Measurements from ENCODE around the gene LRRC43. TPM values are rescaled to one million over a fixed set of nuclear protein-coding genes. Genes with fewer than 3 reads are reported as not detected.
"Not testable (repeated sequence)": the region's sequence is repeated elsewhere in the genome, so short reads cannot be mapped to it uniquely, and the experiment has no call there.

The LRRC43 gene
- total RNA-seq, 2 donors from 2014 or later = 0.36 to 0.47 TPM

DNA sequence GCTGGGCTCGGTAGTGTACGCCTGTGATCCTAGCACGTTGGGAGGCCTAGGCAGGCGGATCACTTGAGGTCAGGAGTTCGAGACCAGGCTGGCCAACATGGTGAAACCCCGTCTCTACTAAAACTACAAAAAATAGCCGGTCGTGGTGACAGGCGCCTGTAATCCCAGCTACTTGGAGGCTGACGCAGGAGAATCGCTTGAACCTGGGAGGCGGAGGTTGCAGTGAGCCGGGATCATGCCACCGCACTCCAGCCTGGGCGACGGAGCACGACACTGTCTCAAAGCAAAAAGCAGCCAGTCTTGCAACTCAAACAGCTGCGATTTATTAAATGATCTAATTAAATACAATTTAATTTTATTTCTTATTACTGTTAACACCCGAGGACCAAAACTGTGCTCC lies 19.9 kb downstream of the LRRC43 start:
- not testable (repeated sequence) for H3K27ac Mint-ChIP-seq; DNase-seq (ENCODE audit: low spot score in 2 of 2); ATAC-seq; H3K36me3 Mint-ChIP-seq; H3K9me3 Mint-ChIP-seq

DNA sequence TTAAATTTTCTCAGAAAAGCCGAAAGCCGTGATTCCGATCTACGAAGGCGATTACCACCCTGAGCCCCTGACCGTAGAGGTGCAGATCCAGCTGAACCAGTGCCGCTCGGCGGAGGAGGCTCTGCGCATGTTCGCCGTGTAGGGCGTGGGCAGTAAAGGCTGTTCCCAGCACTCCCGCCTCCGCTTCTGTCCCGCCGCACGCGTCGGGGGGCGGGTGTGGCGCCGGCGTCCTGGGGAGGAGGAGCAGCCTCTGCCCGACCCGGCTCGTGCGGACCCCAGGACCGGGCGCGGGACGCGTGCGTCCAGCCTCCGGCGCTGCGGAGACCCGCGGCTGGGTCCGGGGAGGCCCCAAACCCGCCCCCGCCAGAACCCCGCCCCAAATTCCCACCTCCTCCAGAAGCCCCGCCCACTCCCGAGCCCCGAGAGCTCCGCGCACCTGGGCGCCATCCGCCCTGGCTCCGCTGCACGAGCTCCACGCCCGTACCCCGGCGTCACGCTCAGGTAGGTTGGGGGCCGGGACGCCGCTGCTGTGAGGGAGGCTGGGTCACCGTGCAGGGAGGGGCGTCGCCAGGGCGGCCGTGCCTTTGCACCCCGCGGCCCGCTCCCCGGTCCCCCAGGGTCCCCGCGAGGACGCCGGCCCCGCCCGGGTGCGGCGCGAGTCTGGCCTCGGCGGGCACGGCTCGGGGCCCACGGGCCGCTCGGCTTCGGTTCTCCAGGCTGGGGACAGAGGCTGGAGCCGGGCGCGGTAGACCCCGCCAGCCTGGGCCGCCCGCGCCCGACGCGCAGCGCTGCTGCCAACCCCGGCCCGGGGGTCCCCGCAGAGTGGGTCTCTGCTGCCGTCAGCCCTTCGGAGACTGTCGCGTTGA lies 20.6 kb downstream of the LRRC43 start, which contains the start of gene B3GNT4:
B3GNT4 (plus strand) TSS at position 409 of the 866 bp plus-strand sequence. CDS start 910 bp downstream, outside the sequence.
- Mint-ChIP-seq H3K27ac (peak within 1 kb of the TSS in 1 of 2 donors; percentile 46), H3K9me3 (no peaks in the 10 kb centered on the region), H3K36me3 (peaks cover 8 to 10% of the 10 kb centered on the region in 2 donors)
- ATAC-seq (peak; percentile 58 to 81), DNase-seq (ENCODE audit: low spot score in 2 of 2) (peak in 1 of 2 donors; percentile 76)

DNA sequence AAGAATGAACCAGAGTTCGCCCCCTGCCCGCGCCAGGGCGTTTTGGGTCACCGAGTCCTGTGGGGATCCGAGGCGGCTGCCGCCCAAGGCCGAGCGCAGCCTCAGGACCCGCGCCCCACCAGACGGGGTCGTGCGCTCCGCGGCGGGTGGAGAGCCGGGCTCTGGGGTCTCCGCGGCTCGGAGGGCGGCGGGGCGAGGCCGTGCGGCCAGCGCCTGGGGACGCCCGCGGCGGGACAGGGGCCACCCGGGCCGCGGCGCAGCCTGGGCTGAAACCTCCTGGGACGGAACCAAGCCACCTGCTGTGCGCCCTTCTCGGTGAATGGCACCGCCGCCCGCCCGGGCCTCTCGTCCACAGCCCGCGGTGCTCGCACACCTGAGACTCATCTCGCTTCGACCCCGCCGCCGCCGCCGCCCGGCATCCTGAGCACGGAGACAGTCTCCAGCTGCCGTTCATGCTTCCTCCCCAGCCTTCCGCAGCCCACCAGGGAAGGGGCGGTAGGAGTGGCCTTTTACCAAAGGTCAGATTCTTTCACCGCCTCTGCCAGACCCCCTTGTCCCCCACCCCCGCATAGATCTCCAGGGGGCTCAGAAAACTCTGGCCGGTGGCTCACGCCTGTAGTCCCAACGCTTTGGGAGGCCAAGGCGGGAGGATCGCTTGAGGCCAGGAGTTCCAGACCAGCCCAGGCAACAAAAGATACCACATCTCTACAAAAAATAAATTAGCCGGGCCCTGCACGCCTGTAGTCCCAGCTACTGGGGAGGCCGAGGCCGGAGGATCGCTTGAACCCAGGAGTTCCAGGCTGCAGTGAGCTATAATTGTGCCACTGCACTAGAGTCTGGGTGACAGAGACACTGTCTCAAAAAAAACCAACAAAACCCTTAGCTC lies 21.5 kb downstream of the LRRC43 start:
- Mint-ChIP-seq H3K36me3 (peaks cover 8 to 10% of the 10 kb centered on the region in 2 donors), H3K27ac (peak overlapping the region; percentile 7 to 46), H3K9me3 (no peaks in the 10 kb centered on the region)
- no peak for DNase-seq (ENCODE audit: low spot score in 2 of 2)
- peak; percentile 2 to 24 for ATAC-seq

DNA sequence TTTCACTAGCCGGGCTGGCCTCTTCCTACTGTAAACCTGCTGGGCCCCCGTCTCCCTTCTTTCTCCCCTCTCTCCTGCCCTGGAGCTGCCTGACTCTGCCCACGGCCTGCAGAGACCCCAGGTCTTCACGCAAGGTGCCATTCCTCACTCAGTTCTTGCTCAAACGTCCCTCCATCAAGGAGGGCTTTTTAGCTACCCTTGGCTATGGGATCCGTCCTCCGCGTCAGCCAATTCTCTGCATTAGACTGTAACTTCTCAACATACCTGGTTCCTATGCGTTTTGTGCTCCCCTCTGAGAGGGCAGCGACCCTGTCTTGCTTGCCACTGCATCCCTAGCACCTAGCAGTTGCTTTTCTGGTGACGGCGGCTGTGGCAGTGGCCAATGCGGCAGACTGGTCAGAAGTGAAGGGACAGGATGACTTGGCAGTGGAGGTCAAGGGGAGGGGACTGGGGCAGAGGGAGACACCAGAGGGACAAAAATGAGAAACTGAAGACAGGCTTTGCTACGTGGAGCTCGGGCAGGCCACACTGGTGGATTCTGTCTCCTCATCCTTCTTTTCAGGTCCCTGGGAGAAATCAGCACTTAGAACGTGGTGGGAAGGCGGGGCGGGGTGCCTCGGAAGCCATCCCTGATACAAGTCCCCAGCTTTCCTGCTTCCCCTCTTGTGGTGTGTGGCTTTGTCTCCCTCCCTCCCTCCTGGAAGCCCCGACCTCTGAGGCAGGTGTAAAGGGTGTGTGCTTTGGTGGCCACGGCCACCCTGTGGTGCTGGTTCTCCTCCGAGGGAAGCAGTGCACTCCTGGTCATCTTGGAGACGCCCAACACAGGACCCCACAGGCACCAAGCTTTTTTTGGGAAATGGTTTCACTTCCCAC lies 22.4 kb downstream of the LRRC43 start:
- H3K36me3 Mint-ChIP-seq = peaks cover 8 to 10% of the 10 kb centered on the region in 2 donors
- H3K27ac Mint-ChIP-seq = peak overlapping the region in 1 of 2 donors; percentile 7
- ATAC-seq (no peak), DNase-seq (ENCODE audit: low spot score in 2 of 2) (no peak)
- H3K9me3 Mint-ChIP-seq = no peaks in the 10 kb centered on the region

DNA sequence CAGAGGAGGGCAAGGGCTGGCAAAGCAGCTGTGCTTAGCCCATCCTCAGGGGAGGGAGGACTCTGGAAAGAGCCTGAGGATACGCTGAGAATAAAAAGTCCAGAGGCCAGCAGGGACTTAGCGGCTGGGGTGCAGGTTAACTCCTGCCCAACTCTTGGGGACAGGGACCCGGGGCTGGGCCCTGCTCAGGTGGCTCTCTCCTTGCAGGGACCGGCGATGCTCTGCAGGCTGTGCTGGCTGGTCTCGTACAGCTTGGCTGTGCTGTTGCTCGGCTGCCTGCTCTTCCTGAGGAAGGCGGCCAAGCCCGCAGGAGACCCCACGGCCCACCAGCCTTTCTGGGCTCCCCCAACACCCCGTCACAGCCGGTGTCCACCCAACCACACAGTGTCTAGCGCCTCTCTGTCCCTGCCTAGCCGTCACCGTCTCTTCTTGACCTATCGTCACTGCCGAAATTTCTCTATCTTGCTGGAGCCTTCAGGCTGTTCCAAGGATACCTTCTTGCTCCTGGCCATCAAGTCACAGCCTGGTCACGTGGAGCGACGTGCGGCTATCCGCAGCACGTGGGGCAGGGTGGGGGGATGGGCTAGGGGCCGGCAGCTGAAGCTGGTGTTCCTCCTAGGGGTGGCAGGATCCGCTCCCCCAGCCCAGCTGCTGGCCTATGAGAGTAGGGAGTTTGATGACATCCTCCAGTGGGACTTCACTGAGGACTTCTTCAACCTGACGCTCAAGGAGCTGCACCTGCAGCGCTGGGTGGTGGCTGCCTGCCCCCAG lies 23.4 kb downstream of the LRRC43 start:
- Mint-ChIP-seq H3K36me3 (peaks cover 8 to 10% of the 10 kb centered on the region in 2 donors), H3K27ac (peak overlapping the region in 1 of 2 donors; percentile 50), H3K9me3 (no peaks in the 10 kb centered on the region)
- DNase-seq (ENCODE audit: low spot score in 2 of 2) (no peak), ATAC-seq (no peak)

DNA sequence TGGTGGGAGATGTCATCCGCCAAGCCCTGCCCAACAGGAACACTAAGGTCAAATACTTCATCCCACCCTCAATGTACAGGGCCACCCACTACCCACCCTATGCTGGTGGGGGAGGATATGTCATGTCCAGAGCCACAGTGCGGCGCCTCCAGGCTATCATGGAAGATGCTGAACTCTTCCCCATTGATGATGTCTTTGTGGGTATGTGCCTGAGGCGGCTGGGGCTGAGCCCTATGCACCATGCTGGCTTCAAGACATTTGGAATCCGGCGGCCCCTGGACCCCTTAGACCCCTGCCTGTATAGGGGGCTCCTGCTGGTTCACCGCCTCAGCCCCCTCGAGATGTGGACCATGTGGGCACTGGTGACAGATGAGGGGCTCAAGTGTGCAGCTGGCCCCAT lies 24.1 kb downstream of the LRRC43 start:
- ATAC-seq (no peak), DNase-seq (ENCODE audit: low spot score in 2 of 2) (no peak)
- Mint-ChIP-seq H3K9me3 (no peaks in the 10 kb centered on the region), H3K27ac (no peak overlapping the region), H3K36me3 (peaks cover 8 to 11% of the 10 kb centered on the region in 2 donors)

DNA sequence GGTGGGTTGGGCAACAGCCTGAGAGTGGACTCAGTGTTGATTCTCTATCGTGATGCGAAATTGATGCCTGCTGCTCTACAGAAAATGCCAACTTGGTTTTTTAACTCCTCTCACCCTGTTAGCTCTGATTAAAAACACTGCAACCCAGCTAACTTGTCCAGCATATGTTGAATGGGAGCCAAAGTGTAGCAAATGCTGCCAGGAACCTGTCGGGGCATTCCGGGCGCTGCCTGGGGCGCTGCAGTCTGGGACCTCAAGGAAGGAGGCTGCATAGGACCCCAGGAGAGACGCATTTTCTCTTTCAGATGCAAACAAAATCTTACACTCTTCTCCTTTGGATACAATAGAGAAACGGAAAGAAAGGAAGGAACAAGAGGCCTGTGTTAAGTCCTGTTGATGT lies 24.5 kb downstream of the LRRC43 start:
- peak in 1 of 2 donors; percentile 18 for DNase-seq (ENCODE audit: low spot score in 2 of 2)
- ATAC-seq = no peak
- H3K27ac Mint-ChIP-seq = peak overlapping the region in 1 of 2 donors; percentile 68
- H3K9me3 Mint-ChIP-seq = no peaks in the 10 kb centered on the region
- H3K36me3 Mint-ChIP-seq = peaks cover 8 to 14% of the 10 kb centered on the region in 2 donors

DNA sequence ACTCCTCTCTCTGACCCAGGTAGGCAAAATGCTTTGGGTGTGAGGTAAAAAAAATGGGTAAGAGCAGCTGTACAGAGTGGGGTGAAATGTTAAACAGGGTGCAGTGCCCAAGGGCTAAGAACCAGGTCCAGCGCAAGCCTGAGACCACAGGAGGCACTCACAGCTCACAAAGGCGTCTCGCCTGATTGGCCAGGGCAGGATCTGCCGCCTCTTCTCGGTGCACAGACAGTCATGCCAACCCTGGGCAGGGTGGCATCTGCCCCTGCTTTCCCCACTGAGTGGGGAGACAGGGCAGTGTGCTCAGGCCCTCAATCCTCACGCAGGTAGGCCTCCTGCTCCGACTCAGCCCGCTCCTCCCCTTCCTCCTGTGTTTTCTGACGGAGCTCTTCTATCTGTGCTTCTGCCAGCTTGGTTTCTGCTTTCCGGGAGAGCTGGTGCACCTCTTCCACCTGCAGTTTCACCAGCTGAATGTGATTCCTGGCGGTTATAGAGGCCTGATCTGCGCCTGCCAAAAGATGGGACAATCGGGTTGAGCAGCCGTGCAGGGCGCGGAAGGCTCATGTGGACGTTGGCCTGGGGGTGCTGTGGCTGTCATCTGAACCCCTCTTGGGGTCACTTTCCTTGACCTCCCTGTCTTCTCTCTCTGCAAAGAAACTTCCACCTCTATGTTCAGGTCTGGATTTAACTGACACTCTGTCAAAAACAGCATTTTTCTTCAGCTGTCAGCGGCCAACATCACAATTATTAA lies 25.3 kb downstream of the LRRC43 start:
- Mint-ChIP-seq H3K36me3 (peaks cover 8 to 15% of the 10 kb centered on the region in 2 donors), H3K9me3 (no peaks in the 10 kb centered on the region), H3K27ac (no peak overlapping the region)
- DNase-seq (ENCODE audit: low spot score in 2 of 2) = peak in 1 of 2 donors; percentile 46
- no peak for ATAC-seq

DNA sequence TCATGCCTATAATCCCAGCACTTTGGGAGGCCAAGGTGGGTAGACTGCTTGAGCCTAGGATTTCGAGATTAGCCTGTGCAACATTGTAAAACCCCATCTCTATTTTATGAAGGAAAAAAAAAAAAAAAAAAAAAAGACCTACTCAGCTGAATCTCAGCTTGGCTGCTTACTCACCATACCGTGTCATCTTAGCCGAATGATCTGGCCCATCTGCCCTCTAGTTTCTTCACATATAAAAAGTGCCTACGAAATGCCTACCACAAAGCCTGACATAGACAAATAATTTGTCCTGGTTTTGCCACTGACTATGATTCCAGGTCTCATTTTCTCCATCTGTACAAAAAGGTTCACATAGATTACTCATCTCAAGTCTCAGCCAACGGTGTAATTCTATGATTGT lies 32.8 kb downstream of the LRRC43 start:
- H3K9me3 Mint-ChIP-seq = no peaks in the 10 kb centered on the region
- no peak for ATAC-seq
- no peak overlapping the region for H3K27ac Mint-ChIP-seq
- DNase-seq (ENCODE audit: low spot score in 2 of 2) = no peak
- peaks cover 10 to 31% of the 10 kb centered on the region in 2 donors for H3K36me3 Mint-ChIP-seq

DNA sequence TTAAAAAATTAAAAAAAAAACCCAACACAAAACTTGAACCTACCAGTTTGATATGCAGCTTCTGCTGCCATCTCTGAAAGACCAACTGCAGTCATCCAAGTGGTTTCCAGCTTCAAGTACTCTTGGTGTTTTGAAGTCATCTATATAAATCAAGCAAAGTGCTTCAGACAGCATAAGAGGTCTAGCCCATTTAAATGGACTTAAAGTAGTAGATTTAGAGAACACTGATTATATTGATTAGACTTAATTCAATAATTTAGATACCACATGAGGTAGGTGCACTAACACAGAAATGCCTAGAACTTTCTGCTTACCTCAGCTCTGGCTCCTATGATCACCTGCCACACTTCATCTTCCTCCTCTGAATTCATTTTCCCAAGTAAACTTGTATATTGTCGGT lies 33.5 kb downstream of the LRRC43 start:
- peak overlapping the region in 1 of 2 donors; percentile 87 for H3K27ac Mint-ChIP-seq

DNA sequence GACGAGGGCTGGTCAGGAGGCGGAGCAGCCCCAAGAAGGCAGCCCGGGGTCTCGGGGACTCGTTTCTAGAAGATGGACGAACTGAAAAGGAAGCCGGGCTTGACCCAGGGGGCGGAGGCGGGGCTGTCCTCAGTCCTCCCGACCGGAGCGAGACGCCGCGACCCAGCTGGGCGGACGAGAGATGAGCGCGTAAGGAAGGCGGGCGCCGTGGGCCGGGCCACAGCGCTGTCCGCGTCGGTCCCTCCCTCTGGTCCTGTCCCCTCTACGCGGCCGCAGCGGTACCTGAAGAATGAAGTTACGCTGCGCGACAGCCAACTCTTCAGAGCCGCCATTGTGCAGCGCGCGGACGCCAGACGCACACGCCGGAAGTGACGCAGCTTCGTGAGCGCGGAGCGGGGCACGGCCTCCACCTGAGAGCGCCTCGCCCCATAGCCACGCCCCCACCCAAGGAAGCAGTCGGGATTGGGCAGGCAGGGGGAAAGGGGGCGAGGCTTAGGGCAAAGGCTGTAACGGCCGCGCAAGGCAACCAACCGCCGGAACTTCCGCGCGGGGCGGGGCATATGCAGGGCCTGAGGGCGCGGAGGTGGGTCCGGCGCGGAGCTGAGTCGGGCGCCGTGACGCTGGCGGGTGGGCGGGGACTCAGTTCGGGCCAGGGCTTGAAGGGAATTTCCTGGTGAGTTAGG lies 42.9 kb downstream of the LRRC43 start, which contains the start of gene DIABLO:
DIABLO (minus strand) TSS at position 370 of the 683 bp plus-strand sequence; CDS start at position 332, 38 bp downstream.
- peaks cover 0 to 12% of the 10 kb centered on the region in 2 donors for H3K36me3 Mint-ChIP-seq
- peak; percentile 93 to 95 for ATAC-seq
- DNase-seq (ENCODE audit: low spot score in 2 of 2) = peak; percentile 100
- H3K27ac Mint-ChIP-seq = peak within 1 kb of the TSS; percentile 95 to 98
- H3K9me3 Mint-ChIP-seq = no peaks in the 10 kb centered on the region

More for the DNA sequence above, 33.5 kb downstream of the LRRC43 start:
- ATAC-seq (no peak), DNase-seq (ENCODE audit: low spot score in 2 of 2) (no peak)
- H3K9me3 Mint-ChIP-seq = no peaks in the 10 kb centered on the region
- peaks cover 10 to 31% of the 10 kb centered on the region in 2 donors for H3K36me3 Mint-ChIP-seq

DNA sequence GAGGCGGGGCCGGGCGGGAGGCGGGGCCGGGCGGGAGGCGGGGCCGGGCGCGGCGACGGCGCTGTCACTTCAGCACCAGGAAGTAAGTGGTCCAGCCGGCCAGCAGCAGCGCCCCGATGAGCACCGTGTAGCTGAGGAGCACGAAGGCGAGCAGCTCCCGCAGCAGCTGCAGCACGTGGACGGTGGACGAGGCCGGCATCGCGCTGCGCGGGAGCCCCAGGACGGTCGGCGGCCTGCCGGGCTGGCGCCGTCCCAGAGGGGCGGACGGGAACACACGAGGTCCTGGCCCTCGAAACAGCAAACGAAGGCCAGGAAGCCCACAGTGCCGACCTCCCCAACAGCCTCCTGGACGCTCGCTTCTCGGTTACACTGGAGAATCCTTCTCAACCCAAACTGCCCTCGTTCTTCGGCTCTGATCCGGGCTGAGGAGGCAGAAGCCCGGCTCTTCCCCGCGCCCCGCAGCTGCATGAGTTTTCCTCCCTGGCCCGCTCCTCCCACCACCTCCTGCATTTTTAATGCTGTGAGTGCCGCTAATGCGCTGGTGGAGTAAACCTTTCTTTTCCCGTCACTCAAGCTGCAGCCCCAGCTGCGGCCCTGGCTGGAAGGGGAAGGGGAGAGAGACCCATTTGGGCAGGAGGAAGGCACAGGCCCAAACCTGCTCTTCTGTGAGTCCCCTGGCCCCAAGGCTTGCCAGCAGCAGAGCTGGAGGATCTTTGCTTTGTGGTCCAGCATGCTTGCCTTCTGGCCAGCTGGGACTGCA lies 43.6 kb downstream of the LRRC43 start:
- H3K27ac Mint-ChIP-seq = peak overlapping the region in 1 of 2 donors; percentile 95
- DNase-seq (ENCODE audit: low spot score in 2 of 2) = no peak
- no peaks in the 10 kb centered on the region for H3K9me3 Mint-ChIP-seq
- ATAC-seq = peak in 1 of 2 donors; percentile 68
- H3K36me3 Mint-ChIP-seq = peaks cover 0 to 12% of the 10 kb centered on the region in 2 donors

DNA sequence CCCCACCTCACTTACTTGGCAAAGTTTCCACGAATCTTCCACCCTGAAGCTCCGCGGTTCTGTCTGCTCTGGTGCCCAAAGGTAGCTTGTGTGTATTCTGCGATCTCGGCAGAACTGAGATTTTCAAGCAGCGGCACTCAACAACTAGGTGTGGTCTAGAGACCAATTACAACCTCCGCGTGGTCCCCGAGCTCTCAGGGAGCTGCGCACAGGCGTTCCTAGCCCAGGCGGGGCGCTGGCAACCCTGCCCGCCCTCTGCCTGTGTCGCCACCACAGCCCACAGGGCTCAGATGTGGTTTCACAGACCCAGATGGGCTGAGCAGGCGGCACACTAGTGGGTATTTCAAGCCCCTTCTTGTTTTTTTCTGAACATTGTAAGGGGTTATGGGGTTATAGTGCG lies 44.4 kb downstream of the LRRC43 start:
- DNase-seq (ENCODE audit: low spot score in 2 of 2) = no peak

More for the DNA sequence above, 44.4 kb downstream of the LRRC43 start:
- Mint-ChIP-seq H3K27ac (peak overlapping the region in 1 of 2 donors; percentile 44), H3K36me3 (peaks cover 0 to 13% of the 10 kb centered on the region in 2 donors), H3K9me3 (no peaks in the 10 kb centered on the region)
- no peak for ATAC-seq

Measured in activated naive CD4-positive, alpha-beta T cell treated with anti-CD3 and anti-CD28 coated beads, Interleukin-2, amount 50 U/mL, for 72 hours (primary cell).